Mesendoderm (in vitro differentiated cells): ENCODE measurements around the gene S1PR1.

Experiments
- DNase-seq: peaks from one replicate; pipeline ENCODE4 v3.0.0; 2013
- H2AK5ac ChIP-seq: 2 replicates; pipeline ENCODE4 v1.6.1; 2013; ENCODE audit warnings: low read length, inconsistent platforms
- H2BK120ac ChIP-seq: 2 replicates; pipeline ENCODE4 v1.6.1; 2013; ENCODE audit warnings: low read depth, mild to moderate bottlenecking, low read length, moderate library complexity, mixed read lengths
- H2BK15ac ChIP-seq: replicated peaks from 2 replicates; pipeline ENCODE4 v1.6.1; 2013; ENCODE audit warnings: low read depth, mild to moderate bottlenecking, moderate library complexity
- H2BK5ac ChIP-seq: 2 replicates; pipeline ENCODE4 v1.6.1; 2013; ENCODE audit warnings: low read length, inconsistent platforms
- H3K18ac ChIP-seq: 2 replicates; pipeline ENCODE4 v1.6.1; 2013; ENCODE audit warnings: mild to moderate bottlenecking, low read length, mixed read lengths
- H3K23ac ChIP-seq: one replicate; pipeline ENCODE4 v1.6.1; 2013; ENCODE audit warnings: low read length
- H3K27ac ChIP-seq: 2 replicates; pipeline ENCODE4 v1.5.1; 2013; ENCODE audit warnings: low read depth, mild to moderate bottlenecking, inconsistent platforms, low read length, moderate library complexity
- H3K27me3 ChIP-seq: 2 replicates; pipeline ENCODE4 v1.6.1; 2013; ENCODE audit warnings: low read length, control low read depth, mild to moderate bottlenecking, inconsistent platforms; ENCODE audit not compliant: insufficient read depth, poor library complexity
- H3K36me3 ChIP-seq: 2 replicates; pipeline ENCODE4 v1.6.1; 2013; ENCODE audit warnings: low read length, inconsistent platforms; ENCODE audit not compliant: control insufficient read depth, insufficient read depth
- H3K4ac ChIP-seq: one replicate; pipeline ENCODE4 v1.6.1; 2013; ENCODE audit warnings: low read depth, mild to moderate bottlenecking, low read length, moderate library complexity
- H3K4me1 ChIP-seq: 2 replicates; pipeline ENCODE4 v1.6.1; 2013; ENCODE audit warnings: low read depth, low read length, inconsistent platforms; ENCODE audit not compliant: control insufficient read depth
- H3K4me2 ChIP-seq: 2 replicates; pipeline ENCODE4 v1.6.1; 2013; ENCODE audit warnings: low read length
- H3K4me3 ChIP-seq: 2 replicates; pipeline ENCODE4 v1.5.1; 2013; ENCODE audit warnings: mild to moderate bottlenecking, low read length
- H3K56ac ChIP-seq: one replicate; pipeline ENCODE4 v1.6.1; 2013; ENCODE audit warnings: low read length
- H3K79me1 ChIP-seq: 2 replicates; pipeline ENCODE4 v1.6.1; 2013; ENCODE audit warnings: low read length, inconsistent platforms
- H3K79me2 ChIP-seq: 2 replicates; pipeline ENCODE4 v1.6.1; 2013; ENCODE audit warnings: mild to moderate bottlenecking, low read length; ENCODE audit not compliant: control insufficient read depth, insufficient read depth
- H3K9ac ChIP-seq: 2 replicates; pipeline ENCODE4 v1.6.1; 2013; ENCODE audit warnings: low read length, inconsistent platforms
- H4K5ac ChIP-seq: one replicate; pipeline ENCODE4 v1.6.1; 2013; ENCODE audit warnings: low read length
- H4K8ac ChIP-seq: one replicate; pipeline ENCODE4 v1.6.1; 2013; ENCODE audit warnings: low read depth, mild to moderate bottlenecking, control low read depth, low read length, moderate library complexity
- WGBS: extraction: QIAGEN DNeasy Blood & Tissue Kit; methylation state at CpG from one replicate; pipeline ENCODE4 v1.1.7; 2013; ENCODE audit warnings: low lambda C conversion rate, missing lambda C conversion rate; ENCODE audit not compliant: insufficient coverage; ENCODE audit errors: extremely low coverage; 5-methylcytosine and 5-hydroxymethylcytosine counted together

Gene S1PR1

DNA sequence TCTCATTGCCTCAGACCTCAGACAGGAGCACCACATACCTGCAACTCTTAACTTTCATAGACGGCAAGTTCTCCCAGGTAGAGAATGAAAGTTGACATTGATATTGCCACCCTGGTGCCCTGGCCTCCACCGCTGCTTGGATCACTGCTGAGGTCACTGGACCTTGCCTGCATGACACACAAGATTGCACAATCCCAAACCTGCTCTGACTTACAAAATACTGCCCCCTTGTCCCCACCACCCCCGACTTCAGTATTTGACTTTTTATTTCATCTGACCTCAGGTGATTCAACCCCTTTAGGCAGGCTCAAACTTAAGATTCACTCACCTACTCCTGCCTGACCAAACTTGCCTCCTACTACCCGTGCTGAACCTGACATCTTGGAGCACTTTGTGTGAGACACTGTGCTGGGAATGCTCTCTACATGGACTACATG is 43.1 kb upstream of the S1PR1 start:
- WGBS = no CpG with 5 or more reads among the region's 4 CpGs
- DNase-seq = no peak
- no peak overlapping the region for H2BK15ac ChIP-seq

DNA sequence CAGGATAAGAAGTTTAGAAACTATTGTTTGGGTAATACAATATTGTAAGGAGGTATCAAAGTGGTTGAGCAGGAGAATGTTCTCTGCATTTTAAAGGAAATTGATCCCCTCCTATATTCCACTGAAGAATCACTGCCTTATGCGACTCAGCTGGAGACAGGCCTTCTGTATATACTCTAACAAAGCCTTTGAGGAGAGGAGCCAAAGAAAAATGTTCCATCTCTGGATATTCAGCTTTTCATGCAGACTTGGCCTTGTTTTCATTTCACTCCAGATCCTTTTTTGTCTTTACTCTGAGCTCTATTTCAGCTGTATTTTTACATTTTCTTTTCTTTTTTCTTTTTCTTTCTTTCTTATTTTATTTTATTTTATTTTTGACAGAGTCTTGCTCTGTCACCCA is 42.1 kb upstream of the S1PR1 start:
- WGBS = no CpG with 5 or more reads among the region's 1 CpG

More for the DNA sequence above, 43.1 kb upstream of the S1PR1 start:
- Histone ChIP-seq H2BK120ac (no peak overlapping the region), H3K4me3 (no peak overlapping the region), H3K79me2 (no peaks in the 10 kb centered on the region), H3K9ac (no peak overlapping the region), H3K79me1 (no peaks in the 10 kb centered on the region), H2AK5ac (no peak overlapping the region), H4K8ac (no peak overlapping the region), H3K4me2 (no peak overlapping the region), H3K27me3 (no peaks in the 10 kb centered on the region), H3K36me3 (no peaks in the 10 kb centered on the region), H3K4me1 (no peaks in the 10 kb centered on the region), H3K4ac (no peak overlapping the region), H3K18ac (no peak overlapping the region), H4K5ac (no peak overlapping the region), H3K23ac (no peak overlapping the region), H3K56ac (no peak overlapping the region), H2BK5ac (no peak overlapping the region), H3K27ac (no peak overlapping the region)

DNA sequence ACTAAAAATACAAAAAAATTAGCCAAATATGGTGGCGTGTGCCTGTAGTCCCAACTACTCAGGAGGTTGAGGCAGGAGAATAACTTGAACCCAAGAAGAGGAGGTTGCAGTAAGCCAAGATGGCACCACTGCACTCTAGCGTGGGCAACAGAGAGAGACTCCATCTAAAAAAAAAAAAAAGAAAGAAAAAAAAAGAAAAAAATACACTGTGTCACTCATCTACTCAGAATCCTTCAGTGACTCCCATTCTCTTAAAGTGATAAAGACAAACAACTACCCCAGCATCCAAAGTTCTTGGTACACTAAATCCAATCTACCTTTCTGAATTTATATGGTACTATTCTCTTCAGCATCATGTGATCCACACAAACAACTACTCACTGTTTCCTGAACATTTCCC is 40.2 kb upstream of the S1PR1 start:
- no peak overlapping the region for H3K56ac ChIP-seq
- H2AK5ac ChIP-seq = no peak overlapping the region
- no peaks in the 10 kb centered on the region for H3K27me3 ChIP-seq
- no peak overlapping the region for H3K18ac ChIP-seq
- no peak for DNase-seq
- no peak overlapping the region for H3K4me3 ChIP-seq
- H3K4me1 ChIP-seq = no peaks in the 10 kb centered on the region
- no CpG with 5 or more reads among the region's 2 CpGs for WGBS
- no peak overlapping the region for H3K4me2 ChIP-seq
- H3K79me2 ChIP-seq = no peaks in the 10 kb centered on the region
- no peak overlapping the region for H3K23ac ChIP-seq
- no peak overlapping the region for H2BK5ac ChIP-seq
- H4K8ac ChIP-seq = no peak overlapping the region
- H2BK15ac ChIP-seq = no peak overlapping the region
- no peak overlapping the region for H2BK120ac ChIP-seq
- no peaks in the 10 kb centered on the region for H3K79me1 ChIP-seq
- H3K27ac ChIP-seq = no peak overlapping the region
- H3K36me3 ChIP-seq = no peaks in the 10 kb centered on the region
- no peak overlapping the region for H3K9ac ChIP-seq
- no peak overlapping the region for H4K5ac ChIP-seq
- no peak overlapping the region for H3K4ac ChIP-seq

More for the DNA sequence above, 42.1 kb upstream of the S1PR1 start:
- Histone ChIP-seq H2BK15ac (no peak overlapping the region), H3K4ac (no peak overlapping the region), H2AK5ac (no peak overlapping the region), H3K18ac (no peak overlapping the region), H3K27me3 (no peaks in the 10 kb centered on the region), H2BK5ac (no peak overlapping the region), H4K8ac (no peak overlapping the region), H3K23ac (no peak overlapping the region), H3K9ac (no peak overlapping the region), H3K4me2 (no peak overlapping the region), H3K56ac (no peak overlapping the region), H3K79me2 (no peaks in the 10 kb centered on the region), H3K79me1 (no peaks in the 10 kb centered on the region), H3K4me3 (no peak overlapping the region), H4K5ac (no peak overlapping the region), H3K27ac (no peak overlapping the region), H3K36me3 (no peaks in the 10 kb centered on the region), H3K4me1 (no peaks in the 10 kb centered on the region), H2BK120ac (no peak overlapping the region)
- DNase-seq = no peak

DNA sequence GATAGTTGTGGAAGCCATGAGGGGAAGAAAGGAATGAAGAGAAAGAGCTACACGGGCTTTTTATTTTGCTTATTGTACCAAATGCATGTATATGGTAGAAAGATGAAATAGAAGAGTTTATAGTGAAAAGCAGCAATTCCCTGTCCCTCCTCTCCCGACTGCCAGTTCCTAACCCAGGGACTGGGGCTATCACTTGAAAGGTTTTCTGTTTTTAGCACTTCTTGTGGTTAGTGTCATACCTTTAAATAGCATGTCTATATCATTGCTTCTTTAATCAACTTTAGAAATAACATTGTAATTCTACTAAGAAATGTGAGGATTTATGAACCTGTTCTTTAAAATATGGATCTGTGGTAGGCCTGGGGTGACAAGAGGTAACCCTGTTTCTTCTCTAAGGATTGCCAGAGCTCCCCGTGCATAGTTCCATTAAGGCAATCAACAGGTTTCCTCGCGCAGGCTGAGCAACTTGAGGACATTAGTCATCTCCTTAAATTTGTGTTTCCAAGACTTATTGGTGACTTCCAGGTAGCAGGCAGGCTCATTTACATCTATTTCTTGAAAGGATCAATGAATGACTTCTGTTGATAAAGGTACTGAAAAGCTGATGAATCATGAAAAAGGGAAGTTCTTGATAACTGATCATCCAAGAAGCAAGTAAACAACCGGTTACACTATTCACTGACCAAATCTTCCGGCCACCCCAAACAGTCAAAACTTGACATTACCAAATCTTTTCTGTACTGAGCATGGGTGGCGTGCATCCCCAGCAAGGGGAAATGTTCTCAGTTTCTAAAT is 37.8 kb upstream of the S1PR1 start:
- Histone ChIP-seq H2BK120ac (no peak overlapping the region), H4K8ac (no peak overlapping the region), H3K4ac (no peak overlapping the region), H3K23ac (no peak overlapping the region), H4K5ac (no peak overlapping the region), H3K4me1 (no peaks in the 10 kb centered on the region), H3K4me3 (no peak overlapping the region), H2BK5ac (no peak overlapping the region), H3K4me2 (no peak overlapping the region), H3K79me2 (no peaks in the 10 kb centered on the region), H3K79me1 (no peaks in the 10 kb centered on the region), H3K18ac (no peak overlapping the region), H3K27ac (no peak overlapping the region), H3K27me3 (no peaks in the 10 kb centered on the region), H2BK15ac (no peak overlapping the region), H3K56ac (no peak overlapping the region), H2AK5ac (no peak overlapping the region), H3K36me3 (no peaks in the 10 kb centered on the region), H3K9ac (no peak overlapping the region)
- no peak for DNase-seq
- WGBS = no CpG with 5 or more reads among the region's 8 CpGs

DNA sequence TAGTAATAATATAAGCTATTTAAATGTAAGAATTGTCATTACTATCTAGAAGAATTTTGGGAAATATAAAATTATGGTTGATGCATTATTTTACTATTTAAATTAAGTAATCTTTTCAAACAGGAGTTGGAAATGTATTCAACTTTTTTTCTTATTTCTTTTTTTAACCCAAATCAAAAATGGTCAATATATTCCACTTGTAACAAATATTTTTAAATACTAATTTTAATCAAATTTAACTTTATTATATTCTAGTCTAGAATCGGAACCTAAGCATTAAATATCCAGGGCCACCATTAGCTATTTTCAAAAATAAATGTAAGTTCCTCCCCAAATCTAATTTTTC is 37.2 kb upstream of the S1PR1 start:
- no peaks in the 10 kb centered on the region for H3K79me1 ChIP-seq
- H4K5ac ChIP-seq = no peak overlapping the region
- H3K23ac ChIP-seq = no peak overlapping the region
- H2BK5ac ChIP-seq = no peak overlapping the region
- DNase-seq = no peak
- no peak overlapping the region for H3K18ac ChIP-seq
- no peaks in the 10 kb centered on the region for H3K36me3 ChIP-seq
- H3K27ac ChIP-seq = no peak overlapping the region
- no peak overlapping the region for H4K8ac ChIP-seq
- no peaks in the 10 kb centered on the region for H3K27me3 ChIP-seq
- no peak overlapping the region for H2BK120ac ChIP-seq
- H3K79me2 ChIP-seq = no peaks in the 10 kb centered on the region
- no peak overlapping the region for H3K4me3 ChIP-seq
- no peak overlapping the region for H3K9ac ChIP-seq
- H3K4ac ChIP-seq = no peak overlapping the region
- no peak overlapping the region for H2AK5ac ChIP-seq
- H3K4me2 ChIP-seq = no peak overlapping the region
- no peak overlapping the region for H3K56ac ChIP-seq
- H2BK15ac ChIP-seq = no peak overlapping the region
- WGBS = 100% methylated on average over 1 of the region's 1 CpG
- no peaks in the 10 kb centered on the region for H3K4me1 ChIP-seq

DNA sequence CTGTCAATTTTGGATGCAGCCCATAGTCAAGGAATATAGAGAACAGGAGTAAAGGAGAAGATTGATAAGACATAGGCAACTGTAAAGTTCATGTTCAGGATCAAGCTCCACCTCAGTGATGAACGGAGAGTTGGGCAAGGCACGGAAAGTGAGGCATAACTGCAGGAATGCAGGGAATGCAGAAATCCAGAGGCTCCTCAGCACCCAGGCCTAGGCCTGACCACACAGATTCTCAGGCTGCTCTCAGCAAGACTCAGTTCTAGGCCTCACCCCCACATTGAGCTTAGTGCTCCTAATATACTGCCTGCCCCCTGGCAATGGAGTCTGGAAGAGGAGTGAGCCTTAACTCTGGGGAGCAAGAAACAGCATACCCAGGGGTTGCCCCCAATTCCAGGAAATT is 36.3 kb upstream of the S1PR1 start:
- peak; percentile 87 for DNase-seq
- no peak overlapping the region for H3K27ac ChIP-seq

More for the DNA sequence above, 36.3 kb upstream of the S1PR1 start:
- no CpG with 5 or more reads among the region's 2 CpGs for WGBS
- Histone ChIP-seq H3K56ac (no peak overlapping the region), H2AK5ac (no peak overlapping the region), H4K8ac (peak overlapping the region; percentile 56), H3K27me3 (no peaks in the 10 kb centered on the region), H3K36me3 (no peaks in the 10 kb centered on the region), H3K4me3 (no peak overlapping the region), H3K9ac (no peak overlapping the region), H3K23ac (no peak overlapping the region), H3K79me1 (no peaks in the 10 kb centered on the region), H3K4me1 (no peaks in the 10 kb centered on the region), H3K4ac (no peak overlapping the region), H2BK15ac (no peak overlapping the region), H4K5ac (no peak overlapping the region), H3K79me2 (no peaks in the 10 kb centered on the region), H3K4me2 (no peak overlapping the region), H2BK5ac (no peak overlapping the region), H2BK120ac (no peak overlapping the region), H3K18ac (no peak overlapping the region)
